A673 (cell line): ENCODE results near the gene CA9. TPM values are rescaled to one million over a fixed set of nuclear protein-coding genes. Genes with fewer than 3 reads are reported as not detected.

Source experiments
- BruUV-seq: library from RNA; stranded (reverse); fragments of 400-500 nt; replicated peaks from 2 replicates; lab custom pipeline; 2021; lab: Mats Ljungman, UMichigan
- CTCF ChIA-PET: fragments of 300-600 bp; sonication (Branson Sonifier 250); formaldehyde crosslinking; loops from one replicate; lab custom pipeline; 2022; ENCODE audit warnings: antibody characterized with exemption; lab: Charles Lee
- POLR2A ChIA-PET: fragments of 300-600 bp; sonication (Branson Sonifier 250); formaldehyde crosslinking; loops from one replicate; lab custom pipeline; 2022; ENCODE audit warnings: antibody characterized with exemption; ENCODE audit not compliant: low non-redundant PET; lab: Charles Lee
- DNase-seq: peaks from one replicate; pipeline ENCODE4 v3.0.0-alpha.2; 2015; ENCODE audit warnings: low spot score
- H3K27ac ChIP-seq: fragments of 200-600 bp; sonication (generic); 2 replicates; pipeline ENCODE4 v1.5.1; 2016; ENCODE audit warnings: mixed run types, low read depth, mild to moderate bottlenecking, mixed read lengths, antibody characterized with exemption, low read length; ENCODE audit not compliant: poor library complexity, severe bottlenecking
- H3K27me3 ChIP-seq: fragments of 200-600 bp; sonication (generic); replicated peaks from 2 replicates; pipeline ENCODE4 v1.6.1; 2017; ENCODE audit warnings: mixed run types, low read depth, mild to moderate bottlenecking, mixed read lengths, antibody characterized with exemption, low read length; ENCODE audit not compliant: insufficient read depth, poor library complexity
- H3K36me3 ChIP-seq: fragments of 200-600 bp; sonication (generic); 2 replicates; pipeline ENCODE4 v1.6.1; 2016; ENCODE audit warnings: mixed run types, mild to moderate bottlenecking, mixed read lengths, antibody characterized with exemption, low read length; ENCODE audit not compliant: insufficient read depth, poor library complexity, severe bottlenecking
- H3K4me1 ChIP-seq: fragments of 200-600 bp; sonication (generic); 2 replicates; pipeline ENCODE4 v1.6.1; 2017; ENCODE audit warnings: mixed run types, mild to moderate bottlenecking, mixed read lengths, antibody characterized with exemption, low read length; ENCODE audit not compliant: insufficient read depth, poor library complexity, severe bottlenecking
- H3K4me3 ChIP-seq: fragments of 200-600 bp; sonication (generic); 2 replicates; pipeline ENCODE4 v1.5.1; 2016; ENCODE audit warnings: low read depth, mixed run types, mild to moderate bottlenecking, mixed read lengths, low read length; ENCODE audit not compliant: poor library complexity, severe bottlenecking
- H3K9me3 ChIP-seq: fragments of 200-600 bp; sonication (generic); 2 replicates; pipeline ENCODE4 v1.6.1; 2016; ENCODE audit warnings: mixed run types, low read depth, mild to moderate bottlenecking, mixed read lengths, antibody characterized with exemption, low read length; ENCODE audit not compliant: poor library complexity, severe bottlenecking
- CTCF ChIP-seq: fragments of 300-800, 200-600 bp; sonication (generic); conservative IDR thresholded peaks from 2 replicates; pipeline ENCODE4 v1.5.1; 2017; ENCODE audit warnings: low read depth, mild to moderate bottlenecking, antibody characterized with exemption, low read length, moderate library complexity, mixed read lengths
- intact Hi-C: fragments of 100-400 bp; cut with micrococcal nuclease; formaldehyde crosslinking; loops from one replicate; pipeline ENCODE4 v1.10.0; 2022; ENCODE audit not compliant: unreplicated experiment
- microRNA-seq: library from miRNA; unstranded; fragments of <30 nt; microRNA quantifications from one replicate; pipeline ENCODE4 v1.2.0, GENCODE V29; 2021
- total RNA-seq: library from RNA; stranded (reverse); gene quantifications from 2 replicates; pipeline ENCODE4 v1.2.3, GENCODE V29; 2021

Gene CA9
- total RNA-seq, 1 experiment from 2014 or later, result 0.32 TPM

GRCh38 chr9:35730486-35730854, 56.7 kb downstream of the CA9 start:
- no TSS peak for BruUV-seq
- TF ChIP-seq CTCF, result no peak
- peak overlapping the region; percentile 90 for H3K4me3 ChIP-seq
- intact Hi-C loops, result loop anchor here (5.0 to 10.0 kb wide), 2 partner anchors 73 to 84 kb away; partner anchors contain the start of genes CCDC107, HINT2, RMRP and SPAG8
- peaks cover 21% of the 10 kb centered on the region for H3K4me1 ChIP-seq
- ChIA-PET CTCF (interaction anchor here (1.0 kb wide), 1 partner anchor 42 kb away, joined by 4 read pairs; no protein-coding TSS in a partner anchor), POLR2A (no interaction called here)
- no peaks in the 10 kb centered on the region for H3K9me3 ChIP-seq
- peaks cover 8% of the 10 kb centered on the region for H3K36me3 ChIP-seq
- H3K27ac ChIP-seq, result no peak overlapping the region
- no peaks in the 10 kb centered on the region for H3K27me3 ChIP-seq
- DNase-seq, result no peak

Small RNAs within 50 kb of the gene (microRNA-seq; reads per million reads assigned to microRNA genes)
- gene MIR6852, result 1.3 reads per million

Other genes starting within 250 kb of the CA9 start
- 19.4 and 22.2 TPM in 2 replicates for gene RUSC2, start 183.8 kb upstream of the CA9 start, total RNA-seq
- 31.8 and 31.9 TPM in 2 replicates for gene TESK1, start 68.7 kb upstream of the CA9 start, total RNA-seq
- not detected in 2 replicates for gene CD72, start 55.5 kb upstream of the CA9 start, total RNA-seq
- gene SIT1, start 23.0 kb upstream of the CA9 start, total RNA-seq, result not detected in 2 replicates
- 13,531 and 14,573 TPM in 2 replicates for gene RMRP, start 15.9 kb upstream of the CA9 start, total RNA-seq
- gene CCDC107, start 15.6 kb upstream of the CA9 start, total RNA-seq, result 12.9 and 16.4 TPM in 2 replicates
- gene ARHGEF39, start 8.7 kb upstream of the CA9 start, total RNA-seq, result 25.0 and 27.7 TPM in 2 replicates
- gene TPM2, start 16.0 kb downstream of the CA9 start, total RNA-seq, result 39.2 and 44.3 TPM in 2 replicates
- 173 and 178 TPM in 2 replicates for gene TLN1, start 58.3 kb downstream of the CA9 start, total RNA-seq
- gene CREB3, start 58.7 kb downstream of the CA9 start, total RNA-seq, result 27.6 and 29.1 TPM in 2 replicates
- gene GBA2, start 75.3 kb downstream of the CA9 start, total RNA-seq, result 67.6 and 70.5 TPM in 2 replicates
- gene RGP1, start 75.4 kb downstream of the CA9 start, total RNA-seq, result 21.9 and 26.3 TPM in 2 replicates
- gene MSMP, start 80.3 kb downstream of the CA9 start, total RNA-seq, result not detected in 2 replicates
- gene NPR2, start 117.7 kb downstream of the CA9 start, total RNA-seq, result 4.7 and 9.1 TPM in 2 replicates
- gene SPAG8, start 138.3 kb downstream of the CA9 start, total RNA-seq, result 1.1 and 1.4 TPM in 2 replicates
- gene HINT2, start 141.1 kb downstream of the CA9 start, total RNA-seq, result 51.5 and 68.9 TPM in 2 replicates
- not detected in 2 replicates for gene FAM221B, start 154.8 kb downstream of the CA9 start, total RNA-seq
- 6.9 and 10.9 TPM in 2 replicates for gene TMEM8B, start 155.3 kb downstream of the CA9 start, total RNA-seq
- gene OR13J1, start 196.5 kb downstream of the CA9 start, total RNA-seq, result not detected in 2 replicates
- gene HRCT1, start 232.3 kb downstream of the CA9 start, total RNA-seq, result 0.33 TPM in 1 of 2 replicates, not detected in the other
- 0.37 TPM in 1 of 2 replicates, not detected in the other for gene SPAAR, start 235.6 kb downstream of the CA9 start, total RNA-seq